Measurements from ENCODE around the gene PDE6A. TPM values are rescaled to one million over a fixed set of nuclear protein-coding genes. Genes with fewer than 3 reads are reported as not detected.

The PDE6A gene
- total RNA-seq, 1 experiment from 2014 or later = not detected

- Histone ChIP-seq H3K27me3 (ENCODE audit: insufficient read depth, low read length) (no peaks in the 10 kb centered on the region), H2AFZ (ENCODE audit: low read length) (no peak overlapping the region), H3K9me3 (ENCODE audit: control insufficient read depth, low read depth, low read length) (no peaks in the 10 kb centered on the region), H3K14ac (ENCODE audit: insufficient read depth, low read length) (no peak overlapping the region), H3T11ph (ENCODE audit: low read length) (no peak overlapping the region), H3K56ac (ENCODE audit: insufficient read length, low read depth, low read length) (no peak overlapping the region), H2BK20ac (ENCODE audit: low read depth, low read length, poor library complexity, severe bottlenecking) (no peak overlapping the region), H3K27ac (ENCODE audit: insufficient read length, low read depth, low read length) (no peak overlapping the region), H3K23ac (ENCODE audit: insufficient read length, low read depth, low read length) (no peak overlapping the region), H3K4ac (ENCODE audit: low read depth, low read length) (no peak overlapping the region), H3K18ac (ENCODE audit: insufficient read length, low read depth, low read length) (no peak overlapping the region), H3K9ac (ENCODE audit: extremely low read depth, insufficient read length, low read length) (no peak overlapping the region), H2BK120ac (ENCODE audit: low read depth, low read length, poor library complexity, severe bottlenecking) (no peak overlapping the region), H2BK5ac (ENCODE audit: insufficient read length, low read length) (no peak overlapping the region), H4K20me1 (ENCODE audit: control insufficient read depth, insufficient read depth, insufficient read length) (no peaks in the 10 kb centered on the region), H4K5ac (ENCODE audit: insufficient read length, low read depth, low read length) (no peak overlapping the region), H3K4me2 (ENCODE audit: insufficient read depth, insufficient read length, low read length) (no peak overlapping the region), H3K79me1 (ENCODE audit: insufficient read depth, low read depth, low read length, poor library complexity, severe bottlenecking) (no peaks in the 10 kb centered on the region), H3K4me1 (ENCODE audit: insufficient read depth, low read length) (no peaks in the 10 kb centered on the region), H2AK5ac (ENCODE audit: insufficient read length, low read length) (no peak overlapping the region), H2BK12ac (ENCODE audit: insufficient read length, low read depth, low read length) (no peak overlapping the region), H4K91ac (ENCODE audit: insufficient read length, low read depth, low read length) (no peak overlapping the region), H4K8ac (replicated peaks; ENCODE audit: insufficient read length, low read depth, low read length) (no peak overlapping the region), H3K23me2 (ENCODE audit: insufficient read length, low read depth, low read length, poor library complexity, severe bottlenecking) (no peaks in the 10 kb centered on the region), H3K79me2 (ENCODE audit: insufficient read depth, low read length) (no peaks in the 10 kb centered on the region), H2BK15ac (ENCODE audit: low read depth, low read length) (no peak overlapping the region)
- no peaks in the 10 kb centered on the region for H3K9me3 Mint-ChIP-seq
- no peak for DNase-seq
- WGBS (ENCODE audit: extremely low coverage, insufficient read length, low lambda C conversion rate) = no CpG with 5 or more reads among the region's 8 CpGs
- no peak overlapping the region for H3K4me3 Mint-ChIP-seq
- no peaks in the 10 kb centered on the region; the same call in 1 of the 2 replicates for H3K27me3 Mint-ChIP-seq (ENCODE audit: low read depth)
- H3K4me1 Mint-ChIP-seq = peaks cover 7 to 10% of the 10 kb centered on the region in 2 experiments
- H3K36me3 Mint-ChIP-seq (ENCODE audit: insufficient read depth in 1 of 3, low read depth in 3 of 3) = peaks cover 17 to 44% (median 20%) of the 10 kb centered on the region in 3 experiments; a peak in 6 of 7 replicates
- peak overlapping the region in 1 of 3 experiments; percentile 41; a peak in 1 of 7 replicates for H3K27ac Mint-ChIP-seq
- no peak for TF ChIP-seq CTCF (conservative IDR thresholded peaks at IDR 0.05)
Observed at GRCh38 chr5:149849280-149849965, 95.2 kb downstream of the PDE6A start.
